HT-29 (cell line): Measurements from ENCODE around the gene FBXL17. TPM values are rescaled to one million over a fixed set of nuclear protein-coding genes. Genes with fewer than 3 reads are reported as not detected.

Experiments used
- DNase-seq: peaks from one replicate; pipeline ENCODE4 v3.0.0-alpha.2; 2015; ENCODE audit warnings: low spot score
- small RNA-seq: library from RNA; depleted of rRNA; stranded (forward); fragments of <200 nt; gene quantifications from one replicate; pipeline ENCODE3, GENCODE V24; 2014
- total RNA-seq: library from RNA; depleted of rRNA; stranded (reverse); fragments of >200 nt; shearing (Covaris generic); gene quantifications from 2 replicates; pipeline ENCODE4 v1.2.3, GENCODE V29; 2014

The FBXL17 gene
- total RNA-seq, 1 experiment from 2014 or later = 7.5 TPM

GRCh38 chr5:107817436-107817835, 564.5 kb downstream of the FBXL17 start:
- no peak for DNase-seq

DNA sequence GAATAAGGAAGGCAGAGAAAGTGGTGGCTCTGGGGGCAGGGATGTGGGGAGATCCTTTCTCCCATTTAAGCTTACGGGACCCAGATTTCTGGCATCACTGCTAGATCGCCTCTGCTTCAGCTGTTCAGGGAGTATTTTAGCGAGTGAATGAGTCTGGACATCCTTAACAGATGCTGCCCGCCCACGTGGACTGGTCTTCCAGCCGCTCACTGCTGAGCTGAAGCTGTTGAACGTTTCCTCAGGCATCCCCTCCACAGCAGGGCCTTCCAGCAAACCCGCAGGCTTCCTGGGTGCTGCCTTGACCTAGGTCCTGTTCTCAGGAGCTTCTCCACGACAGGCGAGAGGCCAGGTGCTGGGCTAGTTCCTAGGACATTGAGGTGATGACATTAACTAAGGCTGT, 566.8 kb downstream of the FBXL17 start:
- no peak for DNase-seq

- no peak for DNase-seq
Measured at GRCh38 chr5:107814183-107814827, 567.6 kb downstream of the FBXL17 start.

DNA sequence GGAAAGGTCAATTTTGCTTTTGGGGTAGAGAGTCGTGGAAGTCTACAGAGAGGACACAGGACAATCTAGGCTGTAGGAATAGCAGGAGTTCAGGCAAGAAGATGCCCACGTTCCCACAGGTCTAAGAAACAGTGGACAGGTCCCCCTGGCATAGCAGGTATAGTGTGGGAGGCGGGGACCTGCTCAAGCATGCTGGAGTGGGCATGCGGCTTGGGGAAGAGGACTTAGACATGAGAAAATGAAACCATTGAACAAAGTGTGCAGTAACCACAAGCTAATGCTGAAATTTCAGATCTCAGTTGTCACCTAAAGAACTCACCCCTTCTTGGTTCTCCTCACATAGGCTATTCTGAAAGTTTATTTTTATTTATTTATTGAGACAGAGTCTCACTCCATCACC, 568.3 kb downstream of the FBXL17 start:
- DNase-seq = no peak

- no peak for DNase-seq
Measured at GRCh38 chr5:107812570-107813141, 569.2 kb downstream of the FBXL17 start.

- DNase-seq = no peak
Measured at GRCh38 chr5:107809201-107810034, 572.5 kb downstream of the FBXL17 start.

Small RNA genes within 50 kb of the gene (small RNA-seq; reads per million reads assigned to genes)
- not detected for gene RN7SKP122
